H9 (cell line): ENCODE results near the gene CDH23. TPM values are rescaled to one million over a fixed set of nuclear protein-coding genes. Genes with fewer than 3 reads are reported as not detected.

Source experiments
- DNase-seq: peaks from one replicate; pipeline ENCODE4 v3.0.0-alpha.2; 2017
- H2AFZ ChIP-seq: one replicate; pipeline ENCODE4 v1.6.1; 2013; ENCODE audit warnings: mild to moderate bottlenecking, low read length, control low read depth, moderate library complexity
- H2AK5ac ChIP-seq: 2 replicates; pipeline ENCODE4 v1.6.1; 2013; ENCODE audit warnings: low read length, control low read depth, mixed read lengths; ENCODE audit not compliant: insufficient read length
- H2BK120ac ChIP-seq: one replicate; pipeline ENCODE4 v1.6.1; 2013; ENCODE audit warnings: low read depth, mild to moderate bottlenecking, low read length, control low read depth, inconsistent platforms; ENCODE audit not compliant: poor library complexity, severe bottlenecking
- H2BK12ac ChIP-seq: 2 replicates; pipeline ENCODE4 v1.6.1; 2013; ENCODE audit warnings: low read length, control low read depth, mixed read lengths, low read depth; ENCODE audit not compliant: insufficient read length
- H2BK15ac ChIP-seq: 2 replicates; pipeline ENCODE4 v1.6.1; 2013; ENCODE audit warnings: low read depth, low read length, control low read depth
- H2BK20ac ChIP-seq: one replicate; pipeline ENCODE4 v1.6.1; 2013; ENCODE audit warnings: low read depth, mild to moderate bottlenecking, low read length, control low read depth, inconsistent platforms; ENCODE audit not compliant: poor library complexity, severe bottlenecking
- H2BK5ac ChIP-seq: 2 replicates; pipeline ENCODE4 v1.6.1; 2013; ENCODE audit warnings: low read length, control low read depth, mixed read lengths; ENCODE audit not compliant: insufficient read length
- H3K14ac ChIP-seq: 2 replicates; pipeline ENCODE4 v1.6.1; 2013; ENCODE audit warnings: low read length, control low read depth; ENCODE audit not compliant: insufficient read depth
- H3K18ac ChIP-seq: 2 replicates; pipeline ENCODE4 v1.6.1; 2013; ENCODE audit warnings: low read depth, mild to moderate bottlenecking, mixed read lengths, low read length, control low read depth; ENCODE audit not compliant: insufficient read length
- H3K23ac ChIP-seq: 2 replicates; pipeline ENCODE4 v1.6.1; 2013; ENCODE audit warnings: low read length, control low read depth, mixed read lengths, low read depth; ENCODE audit not compliant: insufficient read length
- H3K23me2 ChIP-seq: 2 replicates; pipeline ENCODE4 v1.6.1; 2013; ENCODE audit warnings: low read depth, mild to moderate bottlenecking, mixed read lengths, low read length, control low read depth; ENCODE audit not compliant: insufficient read length, poor library complexity, severe bottlenecking
- H3K27ac ChIP-seq: 2 replicates; pipeline ENCODE4 v1.5.1; 2013; ENCODE audit warnings: low read length, control low read depth, mixed read lengths, low read depth; ENCODE audit not compliant: insufficient read length
- H3K27me3 ChIP-seq: 2 replicates; pipeline ENCODE4 v1.6.1; 2013; ENCODE audit warnings: low read length, control low read depth, inconsistent platforms; ENCODE audit not compliant: insufficient read depth
- H3K4ac ChIP-seq: 2 replicates; pipeline ENCODE4 v1.6.1; 2013; ENCODE audit warnings: low read depth, mild to moderate bottlenecking, control low read depth, inconsistent platforms, low read length, moderate library complexity
- H3K4me1 ChIP-seq: 2 replicates; pipeline ENCODE4 v1.6.1; 2013; ENCODE audit warnings: low read length, control low read depth, inconsistent platforms; ENCODE audit not compliant: insufficient read depth
- H3K4me2 ChIP-seq: 2 replicates; pipeline ENCODE4 v1.6.1; 2013; ENCODE audit warnings: low read length, control low read depth, mixed read lengths; ENCODE audit not compliant: insufficient read length, insufficient read depth
- H3K56ac ChIP-seq: 2 replicates; pipeline ENCODE4 v1.6.1; 2013; ENCODE audit warnings: low read depth, mild to moderate bottlenecking, mixed read lengths, low read length, control low read depth; ENCODE audit not compliant: insufficient read length
- H3K79me1 ChIP-seq: 2 replicates; pipeline ENCODE4 v1.6.1; 2013; ENCODE audit warnings: low read depth, mild to moderate bottlenecking, moderate library complexity, low read length, control low read depth, inconsistent platforms; ENCODE audit not compliant: insufficient read depth, poor library complexity, severe bottlenecking
- H3K79me2 ChIP-seq: 2 replicates; pipeline ENCODE4 v1.6.1; 2013; ENCODE audit warnings: low read length, control low read depth, inconsistent platforms; ENCODE audit not compliant: insufficient read depth
- H3K9ac ChIP-seq: 2 replicates; pipeline ENCODE4 v1.6.1; 2013; ENCODE audit warnings: low read length, control low read depth, mixed read lengths; ENCODE audit not compliant: insufficient read length; ENCODE audit errors: extremely low read depth
- H3K9me3 ChIP-seq: one replicate; pipeline ENCODE4 v1.6.1; 2013; ENCODE audit warnings: low read depth, low read length, inconsistent platforms; ENCODE audit not compliant: control insufficient read depth
- H3T11ph ChIP-seq: one replicate; pipeline ENCODE4 v1.6.1; 2013; ENCODE audit warnings: mild to moderate bottlenecking, low read length, control low read depth, inconsistent platforms
- H4K20me1 ChIP-seq: one replicate; pipeline ENCODE4 v1.6.1; 2013; ENCODE audit not compliant: control insufficient read depth, insufficient read length, insufficient read depth
- H4K5ac ChIP-seq: 2 replicates; pipeline ENCODE4 v1.6.1; 2013; ENCODE audit warnings: low read depth, mild to moderate bottlenecking, mixed read lengths, low read length, control low read depth; ENCODE audit not compliant: insufficient read length
- H4K8ac ChIP-seq: replicated peaks from 2 replicates; pipeline ENCODE4 v1.6.1; 2013; ENCODE audit warnings: low read length, control low read depth, mixed read lengths, low read depth; ENCODE audit not compliant: insufficient read length
- H4K91ac ChIP-seq: 2 replicates; pipeline ENCODE4 v1.6.1; 2013; ENCODE audit warnings: low read depth, mild to moderate bottlenecking, moderate library complexity, mixed read lengths, low read length, control low read depth; ENCODE audit not compliant: insufficient read length
- H3K27ac Mint-ChIP-seq, 3 experiments: 2 replicates in 2 of 3; 3 replicates in 1 of 3; pipeline ENCODE4 v1.8.0; 2020 to 2021; ENCODE audit warnings: mixed read lengths in 3 of 3, mild to moderate bottlenecking in 1 of 3, moderate library complexity in 1 of 3
- H3K27me3 Mint-ChIP-seq: 2 replicates; pipeline ENCODE4 v1.8.0; 2021; ENCODE audit warnings: low read depth, mild to moderate bottlenecking, moderate library complexity, mixed read lengths
- H3K36me3 Mint-ChIP-seq, 3 experiments: 2 replicates in 2 of 3; 3 replicates in 1 of 3; pipeline ENCODE4 v1.8.0; 2020 to 2021; ENCODE audit warnings: low read depth in 3 of 3, mixed read lengths in 3 of 3; ENCODE audit not compliant: insufficient read depth in 1 of 3
- H3K4me1 Mint-ChIP-seq, 2 experiments: 2 replicates each; pipeline ENCODE4 v1.8.0; 2020; ENCODE audit warnings: mixed read lengths in 2 of 2
- H3K4me3 Mint-ChIP-seq, 2 experiments: 2 replicates in 1 of 2; 3 replicates in 1 of 2; pipeline ENCODE4 v1.8.0; 2020 to 2021; ENCODE audit warnings: mild to moderate bottlenecking in 2 of 2, mixed read lengths in 2 of 2, moderate library complexity in 1 of 2
- H3K9me3 Mint-ChIP-seq, 2 experiments: 2 replicates in 1 of 2; 3 replicates in 1 of 2; pipeline ENCODE4 v1.8.0; 2020; ENCODE audit warnings: mild to moderate bottlenecking in 2 of 2, mixed read lengths in 2 of 2, moderate library complexity in 1 of 2
- WGBS: extraction: QIAGEN DNeasy Blood & Tissue Kit; methylation state at CpG from one replicate; pipeline ENCODE4 v1.1.7; 2013; ENCODE audit warnings: missing lambda C conversion rate, low lambda C conversion rate, mixed read lengths; ENCODE audit not compliant: insufficient read length; ENCODE audit errors: extremely low coverage; 5-methylcytosine and 5-hydroxymethylcytosine counted together
- total RNA-seq: library from RNA; stranded (reverse); gene quantifications from 2 replicates; pipeline ENCODE4 v1.2.1, GENCODE V29; 2021
- TF ChIP-seq, protein P1 (sequence below): fragments of 200-600 bp; sonication (generic); conservative IDR thresholded peaks from 3 replicates; pipeline ENCODE4 v1.8.0; 2021; ENCODE audit warnings: antibody characterized with exemption, mild to moderate bottlenecking

The CDH23 gene
- total RNA-seq, 1 experiment from 2014 or later: 2.1 TPM

DNA sequence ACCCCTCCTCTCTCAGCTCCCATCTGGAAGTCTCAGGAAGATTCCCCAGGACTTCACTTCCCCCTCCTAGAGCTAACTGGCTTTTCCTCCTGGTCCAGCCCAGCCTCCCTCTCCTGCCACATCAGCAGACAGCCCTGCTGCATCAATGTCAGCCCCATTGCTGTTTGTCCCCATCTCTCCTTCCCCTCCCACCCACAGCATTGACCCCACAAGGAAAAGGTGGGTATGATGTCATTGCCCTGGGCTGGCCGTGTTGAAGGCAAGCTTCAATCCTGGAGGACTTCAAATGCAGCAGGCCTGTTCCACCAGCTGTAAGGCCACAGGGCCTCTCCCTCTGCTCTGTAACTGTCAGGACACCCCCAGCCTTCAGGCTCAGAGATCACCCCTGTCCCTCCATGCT is 256.3 kb downstream of the CDH23 start:
- Mint-ChIP-seq H3K4me3 (no peak overlapping the region), H3K4me1 (peaks cover 44 to 47% of the 10 kb centered on the region in 2 experiments), H3K27me3 (peaks cover 59% of the 10 kb centered on the region), H3K36me3 (peaks cover 0 to 2% (median 0%) of the 10 kb centered on the region in 3 experiments; a peak in 2 of 7 replicates), H3K27ac (no peak overlapping the region), H3K9me3 (no peaks in the 10 kb centered on the region)
- H3K79me2 ChIP-seq: no peaks in the 10 kb centered on the region
- no peak overlapping the region for H2BK20ac ChIP-seq
- H3K23me2 ChIP-seq: no peaks in the 10 kb centered on the region
- no CpG with 5 or more reads among the region's 1 CpG for WGBS
- H3K9me3 ChIP-seq: no peaks in the 10 kb centered on the region
- no peak overlapping the region for H4K91ac ChIP-seq
- H3K18ac ChIP-seq: no peak overlapping the region
- H3K79me1 ChIP-seq: no peaks in the 10 kb centered on the region
- no peak overlapping the region for H2BK5ac ChIP-seq
- no peak overlapping the region for H4K5ac ChIP-seq
- no peak overlapping the region for H3K56ac ChIP-seq
- no peaks in the 10 kb centered on the region for H4K20me1 ChIP-seq
- H2BK12ac ChIP-seq: no peak overlapping the region
- no peak for DNase-seq
- no peaks in the 10 kb centered on the region; the same call in 1 of the 2 replicates for H3K27me3 ChIP-seq
- no peak overlapping the region for H3K4ac ChIP-seq
- H3K27ac ChIP-seq: no peak overlapping the region
- H3T11ph ChIP-seq: no peak overlapping the region
- H3K4me1 ChIP-seq: peaks cover 8% of the 10 kb centered on the region; the same call in 1 of the 2 replicates
- no peak overlapping the region for H2BK15ac ChIP-seq
- H2BK120ac ChIP-seq: no peak overlapping the region
- H3K4me2 ChIP-seq: no peak overlapping the region
- H2AK5ac ChIP-seq: no peak overlapping the region
- H3K9ac ChIP-seq: no peak overlapping the region
- H4K8ac ChIP-seq: no peak overlapping the region
- no peak overlapping the region for H3K14ac ChIP-seq
- no peak overlapping the region for H3K23ac ChIP-seq
- H2AFZ ChIP-seq: no peak overlapping the region
- TF ChIP-seq, protein P1, sequence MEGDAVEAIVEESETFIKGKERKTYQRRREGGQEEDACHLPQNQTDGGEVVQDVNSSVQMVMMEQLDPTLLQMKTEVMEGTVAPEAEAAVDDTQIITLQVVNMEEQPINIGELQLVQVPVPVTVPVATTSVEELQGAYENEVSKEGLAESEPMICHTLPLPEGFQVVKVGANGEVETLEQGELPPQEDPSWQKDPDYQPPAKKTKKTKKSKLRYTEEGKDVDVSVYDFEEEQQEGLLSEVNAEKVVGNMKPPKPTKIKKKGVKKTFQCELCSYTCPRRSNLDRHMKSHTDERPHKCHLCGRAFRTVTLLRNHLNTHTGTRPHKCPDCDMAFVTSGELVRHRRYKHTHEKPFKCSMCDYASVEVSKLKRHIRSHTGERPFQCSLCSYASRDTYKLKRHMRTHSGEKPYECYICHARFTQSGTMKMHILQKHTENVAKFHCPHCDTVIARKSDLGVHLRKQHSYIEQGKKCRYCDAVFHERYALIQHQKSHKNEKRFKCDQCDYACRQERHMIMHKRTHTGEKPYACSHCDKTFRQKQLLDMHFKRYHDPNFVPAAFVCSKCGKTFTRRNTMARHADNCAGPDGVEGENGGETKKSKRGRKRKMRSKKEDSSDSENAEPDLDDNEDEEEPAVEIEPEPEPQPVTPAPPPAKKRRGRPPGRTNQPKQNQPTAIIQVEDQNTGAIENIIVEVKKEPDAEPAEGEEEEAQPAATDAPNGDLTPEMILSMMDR: no peak
